HepG2 (cell line): ENCODE results near the gene CLCA2.

Experiments used
- CEBPB ChIP-seq: IDR thresholded peaks from 2 replicates; pipeline ENCODE4 v1.6.1; 2011; ENCODE audit warnings: low read depth, low read length, improper control_type of control experiment, borderline replicate concordance
- CTCF ChIP-seq: sonication (generic); formaldehyde crosslinking; IDR thresholded peaks from 2 replicates; pipeline ENCODE4 v1.5.0; 2020; ENCODE audit warnings: mild to moderate bottlenecking, missing genetic modification reagents, moderate library complexity
- EZH2 ChIP-seq: conservative IDR thresholded peaks from 2 replicates; pipeline ENCODE4 v1.6.1; 2012; ENCODE audit warnings: mild to moderate bottlenecking, low read depth, low read length, moderate library complexity
- RAD21 ChIP-seq: fragments of 450-650 bp; formaldehyde crosslinking; IDR thresholded peaks from 2 replicates; pipeline ENCODE4 v1.5.0; 2020; ENCODE audit warnings: mild to moderate bottlenecking
- SALL1 ChIP-seq: sonication (generic); formaldehyde crosslinking; IDR thresholded peaks from 2 replicates; pipeline ENCODE4 v1.8.0; 2022; ENCODE audit warnings: mild to moderate bottlenecking, missing genetic modification reagents
- SNAPC4 ChIP-seq: sonication (generic); formaldehyde crosslinking; IDR thresholded peaks from 2 replicates; pipeline ENCODE4 v1.4.0; 2020; ENCODE audit warnings: mild to moderate bottlenecking, missing genetic modification reagents
- TAF1 ChIP-seq: sonication (generic); formaldehyde crosslinking; IDR thresholded peaks from 2 replicates; pipeline ENCODE4 v1.4.0; 2020; ENCODE audit warnings: missing genetic modification reagents
- ZBTB7A ChIP-seq: sonication (generic); formaldehyde crosslinking; IDR thresholded peaks from 2 replicates; pipeline ENCODE4 v1.8.0; 2022; ENCODE audit warnings: mild to moderate bottlenecking, missing genetic modification reagents
- ZBTB8A ChIP-seq: sonication (generic); formaldehyde crosslinking; IDR thresholded peaks from 2 replicates; pipeline ENCODE4 v1.4.0; 2020; ENCODE audit warnings: mild to moderate bottlenecking, low read depth, missing genetic modification reagents, borderline replicate concordance
- ZNF225 ChIP-seq: sonication (generic); formaldehyde crosslinking; IDR thresholded peaks from 2 replicates; pipeline ENCODE4 v1.4.0; 2020; ENCODE audit warnings: mild to moderate bottlenecking, missing genetic modification reagents
- ZNF24 ChIP-seq: fragments of 450-650 bp; IDR thresholded peaks from 2 replicates; pipeline ENCODE4 v1.6.1; 2017; ENCODE audit warnings: antibody characterized with exemption, mild to moderate bottlenecking
- ZNF253 ChIP-seq: sonication (generic); formaldehyde crosslinking; IDR thresholded peaks from 2 replicates; pipeline ENCODE4 v1.8.0; 2022; ENCODE audit warnings: mild to moderate bottlenecking, missing genetic modification reagents, borderline replicate concordance
- TF ChIP-seq, protein P1 (sequence below): sonication (generic); formaldehyde crosslinking; IDR thresholded peaks from 2 replicates; pipeline ENCODE4 v1.4.0; 2020; ENCODE audit warnings: missing genetic modification reagents
- TF ChIP-seq, protein P2 (sequence below): sonication (generic); formaldehyde crosslinking; IDR thresholded peaks from 2 replicates; pipeline ENCODE4 v1.4.0; 2020; ENCODE audit warnings: mild to moderate bottlenecking, missing genetic modification reagents

GRCh38 chr1:86430376-86430775 lies 6.4 kb downstream of the CLCA2 start:
- TF ChIP-seq EZH2 (no peak), CTCF (CRISPR knock-in tag) (no peak), ZNF24 (no peak), RAD21 (CRISPR knock-in tag) (no peak), SALL1 (no peak), ZBTB7A (no peak), CEBPB (no peak), SNAPC4 (no peak), ZNF253 (CRISPR knock-in tag) (no peak), ZNF225 (CRISPR knock-in tag) (no peak), TAF1 (CRISPR knock-in tag) (no peak), ZBTB8A (no peak)
- TF ChIP-seq, protein P1, sequence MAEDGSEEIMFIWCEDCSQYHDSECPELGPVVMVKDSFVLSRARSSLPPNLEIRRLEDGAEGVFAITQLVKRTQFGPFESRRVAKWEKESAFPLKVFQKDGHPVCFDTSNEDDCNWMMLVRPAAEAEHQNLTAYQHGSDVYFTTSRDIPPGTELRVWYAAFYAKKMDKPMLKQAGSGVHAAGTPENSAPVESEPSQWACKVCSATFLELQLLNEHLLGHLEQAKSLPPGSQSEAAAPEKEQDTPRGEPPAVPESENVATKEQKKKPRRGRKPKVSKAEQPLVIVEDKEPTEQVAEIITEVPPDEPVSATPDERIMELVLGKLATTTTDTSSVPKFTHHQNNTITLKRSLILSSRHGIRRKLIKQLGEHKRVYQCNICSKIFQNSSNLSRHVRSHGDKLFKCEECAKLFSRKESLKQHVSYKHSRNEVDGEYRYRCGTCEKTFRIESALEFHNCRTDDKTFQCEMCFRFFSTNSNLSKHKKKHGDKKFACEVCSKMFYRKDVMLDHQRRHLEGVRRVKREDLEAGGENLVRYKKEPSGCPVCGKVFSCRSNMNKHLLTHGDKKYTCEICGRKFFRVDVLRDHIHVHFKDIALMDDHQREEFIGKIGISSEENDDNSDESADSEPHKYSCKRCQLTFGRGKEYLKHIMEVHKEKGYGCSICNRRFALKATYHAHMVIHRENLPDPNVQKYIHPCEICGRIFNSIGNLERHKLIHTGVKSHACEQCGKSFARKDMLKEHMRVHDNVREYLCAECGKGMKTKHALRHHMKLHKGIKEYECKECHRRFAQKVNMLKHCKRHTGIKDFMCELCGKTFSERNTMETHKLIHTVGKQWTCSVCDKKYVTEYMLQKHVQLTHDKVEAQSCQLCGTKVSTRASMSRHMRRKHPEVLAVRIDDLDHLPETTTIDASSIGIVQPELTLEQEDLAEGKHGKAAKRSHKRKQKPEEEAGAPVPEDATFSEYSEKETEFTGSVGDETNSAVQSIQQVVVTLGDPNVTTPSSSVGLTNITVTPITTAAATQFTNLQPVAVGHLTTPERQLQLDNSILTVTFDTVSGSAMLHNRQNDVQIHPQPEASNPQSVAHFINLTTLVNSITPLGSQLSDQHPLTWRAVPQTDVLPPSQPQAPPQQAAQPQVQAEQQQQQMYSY (CRISPR knock-in tag), result no peak
- TF ChIP-seq, protein P2, sequence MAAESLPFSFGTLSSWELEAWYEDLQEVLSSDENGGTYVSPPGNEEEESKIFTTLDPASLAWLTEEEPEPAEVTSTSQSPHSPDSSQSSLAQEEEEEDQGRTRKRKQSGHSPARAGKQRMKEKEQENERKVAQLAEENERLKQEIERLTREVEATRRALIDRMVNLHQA (CRISPR knock-in tag), result no peak
